Measurements from ENCODE around the gene ERFL.
"Not testable (repeated sequence)": the region's sequence is repeated elsewhere in the genome, so short reads cannot be mapped to it uniquely, and the experiment has no call there.

The ERFL gene

DNA sequence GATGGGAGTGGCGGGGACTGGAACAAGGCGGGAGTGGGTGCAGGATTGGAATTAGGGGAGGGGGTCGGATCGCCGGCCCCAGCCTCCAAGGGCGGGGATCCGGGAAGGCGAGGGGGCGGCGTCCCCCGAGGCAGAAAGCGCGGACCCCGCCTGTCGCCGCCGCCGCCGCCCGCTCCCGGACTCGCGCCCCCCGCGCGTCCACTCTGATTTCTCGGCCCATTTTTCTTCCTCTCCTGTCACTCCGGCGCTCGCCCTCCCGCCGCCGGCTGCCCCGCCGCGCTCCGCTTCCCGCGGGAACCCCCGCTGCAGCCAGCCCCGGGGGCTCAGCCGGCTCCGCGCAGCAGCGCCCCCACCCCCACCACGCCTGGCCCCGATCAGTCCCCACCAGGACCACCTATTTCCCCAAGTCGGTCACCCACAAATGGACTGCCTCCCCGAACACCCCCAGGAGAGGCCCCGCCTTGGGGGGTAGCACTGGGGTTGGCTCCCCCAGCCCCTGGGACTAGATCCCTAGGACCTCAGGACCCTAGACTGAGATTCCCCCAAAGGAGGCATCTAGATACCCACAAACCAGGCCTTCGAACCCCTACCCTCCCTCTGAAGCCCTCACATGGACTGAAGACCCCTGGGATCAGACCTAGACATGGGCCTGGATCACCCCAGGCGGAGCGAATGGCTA, 12.6 kb upstream of the ERFL start:
- H3K27ac ChIP-seq = no peak overlapping the region
- peaks cover 28% of the 10 kb centered on the region for H3K4me1 ChIP-seq (ENCODE audit: low read depth, poor library complexity, severe bottlenecking)
- no peak overlapping the region for H3K4me3 ChIP-seq (IDR thresholded peaks at IDR 0.05; ENCODE audit: insufficient read depth, low read depth, low read length)
- no peaks in the 10 kb centered on the region for H3K36me3 ChIP-seq (ENCODE audit: insufficient read depth)
- H2AFZ ChIP-seq (ENCODE audit: low read depth) = no peak overlapping the region
- no peak for TF ChIP-seq CTCF (conservative IDR thresholded peaks at IDR 0.05; ENCODE audit: low read depth, low read length)
- H4K20me1 ChIP-seq (ENCODE audit: insufficient read depth) = no peaks in the 10 kb centered on the region
- no peak overlapping the region for H3K4me2 ChIP-seq
- H3K79me2 ChIP-seq (ENCODE audit: insufficient read depth, low read depth) = no peaks in the 10 kb centered on the region
- no peak overlapping the region for H3K9ac ChIP-seq
- peaks cover 31% of the 10 kb centered on the region for H3K27me3 ChIP-seq (ENCODE audit: insufficient read depth, low read depth)

- peaks cover 22% of the 10 kb centered on the region for H3K4me1 ChIP-seq (ENCODE audit: low read depth, poor library complexity, severe bottlenecking)
Measured at GRCh38 chr19:41939861-41940730, 11.8 kb upstream of the ERFL start.

DNA sequence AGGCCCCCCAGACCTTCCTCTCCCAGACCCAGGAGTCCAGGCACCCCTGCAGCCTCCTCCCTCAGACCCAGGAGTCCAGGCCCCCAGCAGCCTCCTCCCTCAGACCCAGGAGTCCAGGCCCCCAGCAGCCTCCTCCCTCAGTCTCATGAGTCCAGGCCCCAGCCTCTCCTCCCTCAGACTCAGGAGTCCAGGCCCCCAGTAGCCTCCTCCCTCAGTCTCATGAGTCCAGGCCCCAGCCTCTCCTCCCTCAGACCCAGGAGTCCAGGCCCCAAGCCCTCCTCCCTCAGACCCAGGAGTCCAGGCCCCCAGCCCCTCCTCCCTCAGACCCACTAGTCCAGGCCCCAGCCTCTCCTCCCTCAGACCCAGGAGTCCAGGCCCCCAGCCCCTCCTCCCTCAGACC, 11.0 kb upstream of the ERFL start:
- peaks cover 13% of the 10 kb centered on the region for H3K4me1 ChIP-seq (ENCODE audit: low read depth, poor library complexity, severe bottlenecking)
- not testable (repeated sequence) for H2AFZ ChIP-seq (ENCODE audit: low read depth); H3K4me3 ChIP-seq (IDR thresholded peaks at IDR 0.05; ENCODE audit: insufficient read depth, low read depth, low read length); H3K27ac ChIP-seq; H3K9ac ChIP-seq; H3K4me2 ChIP-seq; H3K36me3 ChIP-seq (ENCODE audit: insufficient read depth); H4K20me1 ChIP-seq (ENCODE audit: insufficient read depth); H3K79me2 ChIP-seq (ENCODE audit: insufficient read depth, low read depth)
- H3K27me3 ChIP-seq (ENCODE audit: insufficient read depth, low read depth) = peaks cover 39% of the 10 kb centered on the region

More at GRCh38 chr19:41939861-41940730, 11.8 kb upstream of the ERFL start:
- Histone ChIP-seq H3K4me2 (no peak overlapping the region), H3K9ac (no peak overlapping the region), H3K36me3 (ENCODE audit: insufficient read depth) (no peaks in the 10 kb centered on the region), H3K27me3 (ENCODE audit: insufficient read depth, low read depth) (peaks cover 39% of the 10 kb centered on the region), H3K27ac (no peak overlapping the region), H2AFZ (ENCODE audit: low read depth) (no peak overlapping the region), H3K79me2 (ENCODE audit: insufficient read depth, low read depth) (no peaks in the 10 kb centered on the region), H4K20me1 (ENCODE audit: insufficient read depth) (no peaks in the 10 kb centered on the region), H3K4me3 (IDR thresholded peaks at IDR 0.05; ENCODE audit: insufficient read depth, low read depth, low read length) (no peak overlapping the region)
- no peak for TF ChIP-seq CTCF (conservative IDR thresholded peaks at IDR 0.05; ENCODE audit: low read depth, low read length)

DNA sequence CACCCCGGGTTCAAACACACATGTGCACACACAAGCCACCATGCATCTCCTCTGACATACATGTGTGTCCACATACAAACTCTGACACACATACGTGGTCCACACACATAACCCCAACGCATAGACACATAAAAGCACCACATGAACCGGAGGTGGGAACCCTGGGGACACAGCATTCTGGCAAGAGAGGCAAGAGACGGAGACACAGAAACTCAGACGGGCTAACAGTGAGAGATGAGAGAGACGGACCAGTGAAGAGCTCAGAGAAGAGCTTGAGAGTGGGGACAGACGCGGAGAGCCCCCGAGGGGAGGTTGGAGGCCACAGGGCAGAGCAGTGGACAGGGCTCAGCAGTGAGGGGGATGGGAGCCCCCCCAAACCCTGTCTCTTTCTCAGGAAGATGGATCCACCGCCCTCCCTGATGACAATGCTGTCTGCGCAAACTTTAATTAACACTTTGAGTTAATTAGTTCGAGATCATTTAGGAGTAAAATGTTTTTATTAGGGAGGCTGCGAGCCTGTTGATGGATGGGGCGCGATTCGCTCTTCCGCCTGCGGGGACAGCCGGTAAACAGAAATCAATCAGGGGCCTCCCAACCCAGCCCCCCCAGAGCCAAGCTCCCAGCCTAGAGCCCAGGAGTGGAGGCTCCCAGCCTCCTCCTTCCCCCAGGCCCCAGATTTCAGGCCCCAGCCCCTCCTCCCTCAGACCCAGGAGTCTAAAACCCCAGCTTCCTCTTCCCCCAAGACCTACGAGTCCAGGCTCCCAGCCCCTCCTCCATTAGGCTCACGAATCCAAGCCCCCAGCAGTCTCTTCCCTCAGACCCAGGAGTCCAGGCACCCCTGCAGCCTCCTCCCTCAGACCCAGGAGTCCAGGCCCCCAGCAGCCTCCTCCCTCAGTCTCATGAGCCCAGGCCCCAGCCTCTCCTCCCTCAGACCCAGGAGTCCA, 9.5 kb upstream of the ERFL start:
- no peak overlapping the region for H3K4me3 ChIP-seq (IDR thresholded peaks at IDR 0.05; ENCODE audit: insufficient read depth, low read depth, low read length)
- no peaks in the 10 kb centered on the region for H4K20me1 ChIP-seq (ENCODE audit: insufficient read depth)
- no peak overlapping the region for H3K4me2 ChIP-seq
- no peaks in the 10 kb centered on the region for H3K79me2 ChIP-seq (ENCODE audit: insufficient read depth, low read depth)
- H3K27ac ChIP-seq = no peak overlapping the region
- no peak overlapping the region for H3K9ac ChIP-seq
- H2AFZ ChIP-seq (ENCODE audit: low read depth) = no peak overlapping the region
- 0 out of 2 replicates have a peak, but pooled peaks have one; percentile 20 for TF ChIP-seq CTCF (conservative IDR thresholded peaks at IDR 0.05; ENCODE audit: low read depth, low read length)
- peaks cover 51% of the 10 kb centered on the region for H3K27me3 ChIP-seq (ENCODE audit: insufficient read depth, low read depth)
- H3K4me1 ChIP-seq (ENCODE audit: low read depth, poor library complexity, severe bottlenecking) = peaks cover 6% of the 10 kb centered on the region
- no peaks in the 10 kb centered on the region for H3K36me3 ChIP-seq (ENCODE audit: insufficient read depth)

All from KMS-11 (cell line).